T47D (cell line): ENCODE data around the gene AIG1.

ENCODE experiments used
- DNase-seq, 2 experiments: peaks; one replicate each; pipeline versions ENCODE4 v3.0.0 to v3.0.0-alpha.2; 2011 to 2012; ENCODE audit warnings: low read depth in 1 of 2, low spot score in 1 of 2
- JUND ChIP-seq: IDR thresholded peaks from 2 replicates; pipeline ENCODE4 v1.6.1; 2012; ENCODE audit warnings: low read depth
- in situ Hi-C: cut with HindIII; loops from 2 replicates; pipeline ENCODE4 v1.10.0; 2016; ENCODE audit warnings: low sequenced_read_pairs, low pct_unique_long_range_greater_than_20kb

Gene AIG1

GRCh38 chr6:143206550-143206949 is 145.9 kb downstream of the AIG1 start:
- in situ Hi-C loops, result no loop called here
- DNase-seq, result no peak
- TF ChIP-seq JUND, result no peak

GRCh38 chr6:143210420-143210819 is 149.7 kb downstream of the AIG1 start:
- TF ChIP-seq JUND, result no peak
- DNase-seq, result no peak
- in situ Hi-C loops, result no loop called here

GRCh38 chr6:143213859-143214376 is 153.2 kb downstream of the AIG1 start:
- in situ Hi-C loops, result no loop called here
- no peak for DNase-seq
- no peak for TF ChIP-seq JUND

- in situ Hi-C loops, result no loop called here
- DNase-seq, result no peak
These were observed 154.7 kb downstream of the AIG1 start for GRCh38 chr6:143215363-143215762.

GRCh38 chr6:143215771-143216170 is 155.1 kb downstream of the AIG1 start:
- TF ChIP-seq JUND, result no peak
- in situ Hi-C loops, result no loop called here
- no peak for DNase-seq

More at GRCh38 chr6:143215363-143215762, 154.7 kb downstream of the AIG1 start:
- TF ChIP-seq JUND, result no peak

- DNase-seq, result no peak
- in situ Hi-C loops, result no loop called here
- no peak for TF ChIP-seq JUND
These were observed 157.5 kb downstream of the AIG1 start for GRCh38 chr6:143218233-143218632.

GRCh38 chr6:143221698-143222097 is 161.0 kb downstream of the AIG1 start:
- TF ChIP-seq JUND, result no peak
- in situ Hi-C loops, result no loop called here
- no peak for DNase-seq

GRCh38 chr6:143222310-143222709 is 161.6 kb downstream of the AIG1 start:
- DNase-seq, result no peak
- no peak for TF ChIP-seq JUND
- in situ Hi-C loops, result no loop called here

GRCh38 chr6:143222801-143223231 is 162.1 kb downstream of the AIG1 start:
- DNase-seq, result no peak
- in situ Hi-C loops, result no loop called here
- no peak for TF ChIP-seq JUND

GRCh38 chr6:143223895-143224294 is 163.2 kb downstream of the AIG1 start:
- DNase-seq, result no peak
- in situ Hi-C loops, result no loop called here
- TF ChIP-seq JUND, result no peak

GRCh38 chr6:143224516-143224915 is 163.8 kb downstream of the AIG1 start:
- no peak for TF ChIP-seq JUND
- in situ Hi-C loops, result no loop called here
- DNase-seq, result no peak

- no peak for DNase-seq
- in situ Hi-C loops, result no loop called here
- no peak for TF ChIP-seq JUND
These were observed 165.2 kb downstream of the AIG1 start for GRCh38 chr6:143225929-143226328.

- in situ Hi-C loops, result no loop called here
- DNase-seq, result no peak
- no peak for TF ChIP-seq JUND
These were observed 167.0 kb downstream of the AIG1 start for GRCh38 chr6:143227675-143228074.

- no peak for TF ChIP-seq JUND
- in situ Hi-C loops, result no loop called here
- no peak for DNase-seq
These were observed 168.7 kb downstream of the AIG1 start for GRCh38 chr6:143229400-143229799.
